K562 (cell line): ENCODE measurements around the gene UBQLN3. TPM values are rescaled to one million over a fixed set of nuclear protein-coding genes. Genes with fewer than 3 reads are reported as not detected.

Experiments used
- ARHGAP35 ChIP-seq: fragments of 450-650 bp; IDR thresholded peaks from 2 replicates; pipeline ENCODE4 v1.6.1; 2018; ENCODE audit not compliant: partially characterized antibody
- CREB1 ChIP-seq, 2 experiments: sonication (generic) in 1 of 2; formaldehyde crosslinking in 1 of 2; IDR thresholded peaks; 2 replicates each; pipeline versions ENCODE4 v1.6.1 to v1.8.0; 2012 to 2022; ENCODE audit warnings: inconsistent platforms in 1 of 2, mild to moderate bottlenecking in 1 of 2, missing genetic modification reagents in 1 of 2, moderate library complexity in 1 of 2
- CSDE1 ChIP-seq, 2 experiments: fragments of 450-650 bp; IDR thresholded peaks; 2 replicates each; pipeline ENCODE4 v1.6.1; 2016; ENCODE audit warnings: mild to moderate bottlenecking in 1 of 2
- EP400 ChIP-seq: fragments of 450-650 bp; IDR thresholded peaks from 2 replicates; pipeline ENCODE4 v1.6.1; 2017; ENCODE audit warnings: antibody characterized with exemption, mild to moderate bottlenecking, moderate library complexity
- ETV1 ChIP-seq: fragments of 450-650 bp; conservative IDR thresholded peaks from 2 replicates; pipeline ENCODE4 v1.6.1; 2016; ENCODE audit warnings: missing genetic modification characterization, control low read depth, low read depth, missing compliant biosample characterization
- ILK ChIP-seq: fragments of 450-650 bp; IDR thresholded peaks from 2 replicates; pipeline ENCODE4 v1.6.1; 2016; ENCODE audit warnings: missing genetic modification characterization, low read depth, mild to moderate bottlenecking, missing compliant biosample characterization, moderate library complexity, borderline replicate concordance
- JUND ChIP-seq, 2 experiments: IDR thresholded peaks; 2 replicates in 1 of 2; 3 replicates in 1 of 2; pipeline ENCODE4 v1.6.1; 2011; ENCODE audit warnings: borderline replicate concordance in 2 of 2, low read depth in 2 of 2, low read length in 2 of 2, improper control_type of control experiment in 1 of 2, missing biosample characterization in 1 of 2, missing genetic modification characterization in 1 of 2, missing genetic modification reagents in 1 of 2
- KDM5B ChIP-seq: fragments of 200-600 bp; sonication (generic); IDR thresholded peaks from 2 replicates; pipeline ENCODE4 v1.6.1; 2012; ENCODE audit warnings: low read depth, mild to moderate bottlenecking, moderate library complexity, low read length, control low read depth, inconsistent platforms; ENCODE audit not compliant: insufficient replicate concordance
- NCOR1 ChIP-seq: fragments of 450-650 bp; IDR thresholded peaks from 2 replicates; pipeline ENCODE4 v1.6.1; 2016; ENCODE audit warnings: mild to moderate bottlenecking, moderate library complexity
- NEUROD1 ChIP-seq: fragments of 150-350 bp; IDR thresholded peaks from 2 replicates; pipeline ENCODE4 v1.6.1; 2014; ENCODE audit warnings: borderline replicate concordance, low read length, low read depth; ENCODE audit not compliant: partially characterized antibody
- SIN3B ChIP-seq: fragments of 450-650 bp; IDR thresholded peaks from 2 replicates; pipeline ENCODE4 v1.6.1; 2017; ENCODE audit warnings: low read depth, mild to moderate bottlenecking, moderate library complexity
- ZBED1 ChIP-seq: IDR thresholded peaks from 2 replicates; pipeline ENCODE4 v1.6.1; 2014
- ZBTB17 ChIP-seq: fragments of 450-650 bp; formaldehyde crosslinking; IDR thresholded peaks from 2 replicates; pipeline ENCODE4 v1.4.0; 2020; ENCODE audit warnings: mild to moderate bottlenecking
- ZC3H8 ChIP-seq: fragments of 450-650 bp; IDR thresholded peaks from 2 replicates; pipeline ENCODE4 v1.6.1; 2017
- ZNF282 ChIP-seq: sonication (generic); formaldehyde crosslinking; IDR thresholded peaks from 2 replicates; pipeline ENCODE4 v1.8.1; 2023; ENCODE audit warnings: missing genetic modification reagents
- ZSCAN29 ChIP-seq: fragments of 450-650 bp; IDR thresholded peaks from 2 replicates; pipeline ENCODE4 v1.6.1; 2017
- polyA plus RNA-seq, 8 experiments: library from polyadenylated mRNA; depleted of rRNA in 4 of 8; stranded (reverse) in 5 of 8; unstranded in 3 of 8; fragments of >200 nt; fragmentation: Nextera tagmentation in 2 of 8; fragmentation: Illumina TruSeq in 1 of 8; extraction: Ambion mirVana in 2 of 8; extraction: Trizol in 1 of 8; gene quantifications; 2 replicates each; pipeline versions ENCODE4 v1.2.1 to v1.2.3, GENCODE V29; 2011 to 2014; ENCODE audit warnings: inconsistent platforms in 1 of 8, missing spikeins in 1 of 8
- total RNA-seq, 7 experiments: library from RNA; depleted of rRNA in 6 of 7; stranded (reverse); fragments of >200 nt in 6 of 7; fragmentation: Illumina TruSeq in 2 of 7; extraction: Trizol in 2 of 7; gene quantifications; 2 replicates each; pipeline versions ENCODE4 v1.2.1 to v1.2.3, GENCODE V29; 2011 to 2021; ENCODE audit warnings: low replicate concordance in 1 of 7
- TF ChIP-seq, protein P1 (sequence below): fragments of 150-350 bp; conservative IDR thresholded peaks from 2 replicates; pipeline ENCODE4 v1.6.1; 2014; ENCODE audit warnings: low read length
- TF ChIP-seq, protein P2 (sequence below): fragments of 450-650 bp; IDR thresholded peaks from 2 replicates; pipeline ENCODE4 v1.6.1; 2014; ENCODE audit warnings: low read depth, mild to moderate bottlenecking, moderate library complexity, borderline replicate concordance
- TF ChIP-seq, protein P3 (sequence below): sonication (generic); formaldehyde crosslinking; IDR thresholded peaks from 2 replicates; pipeline ENCODE4 v1.8.1; 2023; ENCODE audit warnings: mild to moderate bottlenecking, missing genetic modification reagents

UBQLN3 gene
- total and polyA plus RNA-seq, 9 of the 15 experiments (the other 6 are each of a cell fraction or from before 2014, with no cell fraction given): 0.01 to 0.27 TPM; not detected in 7

DNA sequence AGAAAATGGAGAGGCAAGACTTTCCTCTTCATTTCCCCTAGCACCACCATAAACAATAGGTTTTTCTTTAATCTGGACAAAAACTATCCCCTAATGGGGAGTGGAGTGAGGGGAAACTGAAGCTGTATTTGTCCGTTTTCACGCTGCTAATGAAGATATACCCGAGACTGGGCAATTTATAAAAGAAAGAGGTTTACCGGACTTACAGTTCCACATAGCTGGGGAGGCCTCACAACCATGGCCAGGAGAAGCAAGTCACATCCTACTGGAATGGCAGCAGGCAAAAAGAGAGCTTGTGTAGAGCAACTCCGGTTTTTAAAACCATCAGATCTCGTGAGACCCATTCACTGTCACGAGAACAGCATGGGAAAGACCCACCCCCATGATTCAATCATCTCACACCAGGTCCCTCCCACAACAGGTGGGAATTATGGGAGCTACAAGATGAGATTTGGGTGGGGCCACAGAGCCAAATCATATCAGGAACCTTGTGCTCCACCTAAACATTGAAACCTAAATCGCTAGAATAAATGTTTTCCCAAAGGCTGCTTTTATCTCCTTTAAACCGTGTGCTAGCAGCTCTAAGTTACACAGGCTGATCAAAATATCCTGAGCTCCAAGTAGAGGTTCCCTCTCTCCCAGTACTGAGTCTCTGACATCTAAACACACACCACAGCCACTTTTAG is 4.3 kb downstream of the UBQLN3 start (continued):
- TF ChIP-seq CREB1 (IDR thresholded peaks at IDR 0.05) (no peak; the same call in 1 of the 2 replicates), CREB1 (CRISPR knock-in tag; IDR thresholded peaks at IDR 0.05) (no peak), NCOR1 (peak; percentile 44), EP400 (peak; percentile 75), KDM5B (peak; percentile 98), ZC3H8 (no peak), ZNF282 (CRISPR knock-in tag) (no peak), ILK (tag) (no peak), SIN3B (peak; percentile 28; the same call in 1 of the 2 replicates), ZBED1 (0 out of 2 replicates have a peak, but pooled peaks have one; percentile 44), ETV1 (tag) (no peak), NEUROD1 (peak; percentile 69), JUND (IDR thresholded peaks at IDR 0.05; ENCODE audit: borderline replicate concordance, low read depth, low read length) (no peak), JUND (tag; IDR thresholded peaks at IDR 0.05; ENCODE audit: borderline replicate concordance, low read depth, low read length) (peak; percentile 26; the same call in 1 of the 3 replicates), ARHGAP35 (peak; percentile 95), CSDE1 (IDR thresholded peaks at IDR 0.05) (peak in 1 of 2 experiments; percentile 34; a peak in 1 of 4 replicates), ZSCAN29 (no peak), ZBTB17 (CRISPR knock-in tag) (no peak)
- TF ChIP-seq, protein P1, sequence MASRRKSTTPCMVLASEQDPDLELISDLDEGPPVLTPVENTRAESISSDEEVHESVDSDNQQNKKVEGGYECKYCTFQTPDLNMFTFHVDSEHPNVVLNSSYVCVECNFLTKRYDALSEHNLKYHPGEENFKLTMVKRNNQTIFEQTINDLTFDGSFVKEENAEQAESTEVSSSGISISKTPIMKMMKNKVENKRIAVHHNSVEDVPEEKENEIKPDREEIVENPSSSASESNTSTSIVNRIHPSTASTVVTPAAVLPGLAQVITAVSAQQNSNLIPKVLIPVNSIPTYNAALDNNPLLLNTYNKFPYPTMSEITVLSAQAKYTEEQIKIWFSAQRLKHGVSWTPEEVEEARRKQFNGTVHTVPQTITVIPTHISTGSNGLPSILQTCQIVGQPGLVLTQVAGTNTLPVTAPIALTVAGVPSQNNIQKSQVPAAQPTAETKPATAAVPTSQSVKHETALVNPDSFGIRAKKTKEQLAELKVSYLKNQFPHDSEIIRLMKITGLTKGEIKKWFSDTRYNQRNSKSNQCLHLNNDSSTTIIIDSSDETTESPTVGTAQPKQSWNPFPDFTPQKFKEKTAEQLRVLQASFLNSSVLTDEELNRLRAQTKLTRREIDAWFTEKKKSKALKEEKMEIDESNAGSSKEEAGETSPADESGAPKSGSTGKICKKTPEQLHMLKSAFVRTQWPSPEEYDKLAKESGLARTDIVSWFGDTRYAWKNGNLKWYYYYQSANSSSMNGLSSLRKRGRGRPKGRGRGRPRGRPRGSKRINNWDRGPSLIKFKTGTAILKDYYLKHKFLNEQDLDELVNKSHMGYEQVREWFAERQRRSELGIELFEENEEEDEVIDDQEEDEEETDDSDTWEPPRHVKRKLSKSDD: peak; percentile 90
- TF ChIP-seq, protein P2, sequence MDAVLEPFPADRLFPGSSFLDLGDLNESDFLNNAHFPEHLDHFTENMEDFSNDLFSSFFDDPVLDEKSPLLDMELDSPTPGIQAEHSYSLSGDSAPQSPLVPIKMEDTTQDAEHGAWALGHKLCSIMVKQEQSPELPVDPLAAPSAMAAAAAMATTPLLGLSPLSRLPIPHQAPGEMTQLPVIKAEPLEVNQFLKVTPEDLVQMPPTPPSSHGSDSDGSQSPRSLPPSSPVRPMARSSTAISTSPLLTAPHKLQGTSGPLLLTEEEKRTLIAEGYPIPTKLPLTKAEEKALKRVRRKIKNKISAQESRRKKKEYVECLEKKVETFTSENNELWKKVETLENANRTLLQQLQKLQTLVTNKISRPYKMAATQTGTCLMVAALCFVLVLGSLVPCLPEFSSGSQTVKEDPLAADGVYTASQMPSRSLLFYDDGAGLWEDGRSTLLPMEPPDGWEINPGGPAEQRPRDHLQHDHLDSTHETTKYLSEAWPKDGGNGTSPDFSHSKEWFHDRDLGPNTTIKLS: peak; percentile 96
- TF ChIP-seq, protein P3, sequence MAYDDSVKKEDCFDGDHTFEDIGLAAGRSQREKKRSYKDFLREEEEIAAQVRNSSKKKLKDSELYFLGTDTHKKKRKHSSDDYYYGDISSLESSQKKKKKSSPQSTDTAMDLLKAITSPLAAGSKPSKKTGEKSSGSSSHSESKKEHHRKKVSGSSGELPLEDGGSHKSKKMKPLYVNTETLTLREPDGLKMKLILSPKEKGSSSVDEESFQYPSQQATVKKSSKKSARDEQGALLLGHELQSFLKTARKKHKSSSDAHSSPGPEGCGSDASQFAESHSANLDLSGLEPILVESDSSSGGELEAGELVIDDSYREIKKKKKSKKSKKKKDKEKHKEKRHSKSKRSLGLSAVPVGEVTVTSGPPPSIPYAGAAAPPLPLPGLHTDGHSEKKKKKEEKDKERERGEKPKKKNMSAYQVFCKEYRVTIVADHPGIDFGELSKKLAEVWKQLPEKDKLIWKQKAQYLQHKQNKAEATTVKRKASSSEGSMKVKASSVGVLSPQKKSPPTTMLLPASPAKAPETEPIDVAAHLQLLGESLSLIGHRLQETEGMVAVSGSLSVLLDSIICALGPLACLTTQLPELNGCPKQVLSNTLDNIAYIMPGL (CRISPR knock-in tag): no peak
